ENCODE measurements around the gene LCNL1. TPM values are rescaled to one million over a fixed set of nuclear protein-coding genes. Genes with fewer than 3 reads are reported as not detected.
A peak's percentile ranks its signal among the peaks of the same experiment; 100 is the strongest.

The LCNL1 gene
- total RNA-seq, 1 experiment from 2014 or later: 0.82 TPM

GRCh38 chr9:137028263-137029057, 45.7 kb downstream of the LCNL1 start:
- DNase-seq (ENCODE audit: low read depth, low spot score) (no peak), ATAC-seq (peak; percentile 72)
- Histone ChIP-seq H3K36me3 (ENCODE audit: control insufficient read depth, insufficient read depth, low read length) (no peaks in the 10 kb centered on the region), H3K4me3 (ENCODE audit: low read depth in 2 of 2, low read length in 2 of 2) (peak overlapping the region; percentile 43 to 53), H3K4me1 (ENCODE audit: control insufficient read depth, insufficient read depth, low read length) (peaks cover 24% of the 10 kb centered on the region), H3K27ac (ENCODE audit: low read length) (no peak overlapping the region), H3K9me3 (ENCODE audit: control insufficient read depth, insufficient read depth, low read depth, low read length) (no peaks in the 10 kb centered on the region), H3K27me3 (ENCODE audit: control insufficient read depth, insufficient read depth, low read length) (no peaks in the 10 kb centered on the region)
- no TSS peak for BruUV-seq (replicated peaks)
- POLR2A ChIA-PET: no interaction called here
- intact Hi-C loops (cut with micrococcal nuclease; ENCODE audit: unreplicated experiment): no loop called here
- TF ChIP-seq CTCF (IDR thresholded peaks at IDR 0.05): peak; percentile 68; the same call in 1 of the 2 replicates
- TF ChIP-seq REST (IDR thresholded peaks at IDR 0.05; ENCODE audit: insufficient read depth in 1 of 2, low read depth in 2 of 2, low read length in 1 of 2): no peak
- in situ Hi-C loops (cut with HindIII; ENCODE audit: low pct_unique_long_range_greater_than_20kb, low sequenced_read_pairs): no loop called here
- CTCF ChIA-PET: interaction anchor here (1.2 to 1.4 kb wide), 3 partner anchors 30 to 81 kb away, joined by 3 to 14 read pairs (median 5); no protein-coding TSS in a partner anchor

- POLR2A ChIA-PET: no interaction called here
- no peaks in the 10 kb centered on the region for H3K9me3 ChIP-seq (ENCODE audit: control insufficient read depth, insufficient read depth, low read depth, low read length)
- intact Hi-C loops (cut with micrococcal nuclease; ENCODE audit: unreplicated experiment): no loop called here
- no peak overlapping the region for H3K27ac ChIP-seq (ENCODE audit: low read length)
- no peaks in the 10 kb centered on the region for H3K27me3 ChIP-seq (ENCODE audit: control insufficient read depth, insufficient read depth, low read length)
- TF ChIP-seq SIN3A (IDR thresholded peaks at IDR 0.05; ENCODE audit: borderline replicate concordance, insufficient read depth, low read depth, low read length) (no peak), POLR2AphosphoS5 (IDR thresholded peaks at IDR 0.05; ENCODE audit: low read depth, low read length) (no peak), TCF7L2 (IDR thresholded peaks at IDR 0.05; ENCODE audit: low read depth, low read length) (no peak), CTCF (IDR thresholded peaks at IDR 0.05) (peak; percentile 92), REST (IDR thresholded peaks at IDR 0.05; ENCODE audit: insufficient read depth in 1 of 2, low read depth in 2 of 2, low read length in 1 of 2) (no peak)
- peak; percentile 80 for ATAC-seq
- CTCF ChIA-PET: interaction anchor here (0.6 to 1.4 kb wide), 12 partner anchors 9 to 239 kb away, joined by 3 to 14 read pairs (median 4); partner anchors contain the start of gene CLIC3
- peak; percentile 25 for DNase-seq (ENCODE audit: low read depth, low spot score)
- H3K4me3 ChIP-seq (ENCODE audit: low read depth in 2 of 2, low read length in 2 of 2): peak overlapping the region in 1 of 2 experiments; percentile 53; a peak in 2 of 4 replicates
- no TSS peak for BruUV-seq (replicated peaks)
- in situ Hi-C loops (cut with HindIII; ENCODE audit: low pct_unique_long_range_greater_than_20kb, low sequenced_read_pairs): no loop called here
- peaks cover 22% of the 10 kb centered on the region; the same call in 1 of the 2 replicates for H3K4me1 ChIP-seq (ENCODE audit: control insufficient read depth, insufficient read depth, low read length)
- no peaks in the 10 kb centered on the region for H3K36me3 ChIP-seq (ENCODE audit: control insufficient read depth, insufficient read depth, low read length)
Observed at GRCh38 chr9:137029058-137029936, 46.5 kb downstream of the LCNL1 start.

All from Panc1 (cell line).